NCI-H1694 treated with DMSO at 0.1 percent for 48 hours (cell line): Measurements from ENCODE around the gene SGK2.
A peak's percentile ranks its signal among the peaks of the same experiment; 100 is the strongest.

ENCODE experiments used
- DNase-seq: peaks from one replicate; lab custom pipeline; 2025; lab: John Stamatoyannopoulos, UW

Gene SGK2

GRCh38 chr20:43558412-43559146, at the start of gene SGK2:
Gene SGK2 (plus strand): TSS chr20:43559027. CDS start chr20:43566496, 7,469 bp downstream.
- no peak for DNase-seq

- DNase-seq: no peak
Measured at GRCh38 chr20:43511879-43512278, 46.9 kb upstream of the SGK2 start.

GRCh38 chr20:43513372-43513930, 45.4 kb upstream of the SGK2 start:
- no peak for DNase-seq

- DNase-seq: peak; percentile 98
Measured at GRCh38 chr20:43513931-43514647, 44.7 kb upstream of the SGK2 start.

GRCh38 chr20:43514648-43514999, 44.2 kb upstream of the SGK2 start:
- no peak for DNase-seq

- no peak for DNase-seq
Measured at GRCh38 chr20:43515628-43516027, 43.2 kb upstream of the SGK2 start.

DNA sequence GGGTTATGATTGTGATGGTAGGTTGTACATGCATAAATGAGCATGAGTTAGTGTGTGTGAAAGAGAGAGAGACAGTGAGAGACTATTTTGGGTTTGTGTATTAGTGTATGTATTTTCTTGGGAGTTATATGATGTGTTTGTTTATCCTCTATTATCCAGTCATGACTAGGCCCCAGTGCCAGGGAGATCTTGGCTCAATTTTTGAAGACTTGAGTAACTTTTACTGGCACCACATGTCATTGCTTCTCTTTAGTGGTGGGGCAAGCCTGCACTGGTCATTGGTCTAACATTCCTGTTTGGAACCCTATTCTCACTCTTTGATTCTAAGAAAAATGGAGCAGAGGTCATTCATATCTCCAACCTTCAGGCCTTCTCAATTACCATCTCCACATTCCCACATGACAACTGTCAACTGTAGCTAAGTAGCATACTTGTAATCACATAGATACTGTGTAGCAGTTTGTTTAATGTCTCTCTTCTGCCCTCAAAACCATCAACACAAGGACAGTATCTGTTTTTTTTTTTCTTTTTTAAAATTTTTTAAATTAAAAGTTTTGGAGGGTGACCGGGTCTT, 42.5 kb upstream of the SGK2 start:
- no peak for DNase-seq

DNA sequence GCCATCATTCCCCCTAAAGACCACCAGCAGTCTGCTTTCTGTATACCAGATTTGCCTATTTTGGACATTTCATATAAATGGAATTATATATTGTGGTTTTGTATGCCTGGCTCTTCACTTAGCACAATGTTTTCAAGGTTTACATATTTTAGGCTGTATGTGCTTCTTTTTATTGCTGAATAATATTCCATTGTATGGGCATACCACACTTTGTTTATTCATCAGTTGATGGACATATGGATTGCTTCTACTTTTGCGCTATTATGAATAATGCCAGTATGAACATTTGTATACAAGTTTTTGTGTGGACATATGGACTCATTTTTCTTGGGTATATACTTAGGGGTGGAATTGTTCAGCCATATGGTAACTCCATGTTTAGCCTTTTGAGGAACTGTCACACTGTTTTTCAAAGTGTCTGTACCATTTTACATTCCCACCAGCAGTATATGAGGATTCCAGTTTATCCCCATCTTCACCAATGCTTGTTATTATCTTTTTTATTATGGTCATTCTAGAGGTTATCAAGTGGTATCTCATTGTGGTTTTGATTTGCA, 38.7 kb upstream of the SGK2 start:
- no peak for DNase-seq

GRCh38 chr20:43525021-43525420, 33.8 kb upstream of the SGK2 start:
- no peak for DNase-seq

DNA sequence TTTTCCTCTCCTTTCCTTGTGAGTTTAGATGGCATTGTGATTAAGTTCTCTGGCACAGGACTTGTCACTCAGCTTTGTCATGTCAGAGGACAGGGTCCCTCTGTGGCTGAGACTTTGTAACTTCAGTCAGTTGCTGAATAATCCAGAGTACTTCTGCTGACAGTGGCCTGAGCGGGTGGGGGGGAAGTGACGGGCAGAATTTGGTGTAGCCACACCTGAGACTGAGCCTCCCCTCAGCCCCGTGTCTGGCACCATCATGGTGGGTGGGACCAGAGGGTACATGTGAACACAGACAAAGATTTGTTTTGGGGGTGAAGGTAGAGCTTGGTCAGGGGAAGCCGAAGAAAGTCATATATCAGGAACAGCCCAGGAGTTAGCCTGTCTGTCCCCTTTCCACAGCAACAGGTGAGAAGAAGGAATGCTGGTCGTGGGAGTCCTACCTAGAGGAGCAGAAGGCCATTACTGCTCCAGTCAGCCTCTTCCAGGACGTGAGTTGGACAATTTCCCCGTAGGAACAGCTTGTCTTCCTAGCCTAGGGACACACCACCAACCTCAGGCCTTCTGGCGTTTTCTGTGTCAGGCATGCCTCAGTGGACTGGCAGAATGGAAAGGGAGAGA, 30.5 kb upstream of the SGK2 start:
- no peak for DNase-seq

- DNase-seq: no peak
Measured at GRCh38 chr20:43529051-43529450, 29.8 kb upstream of the SGK2 start.

GRCh38 chr20:43529457-43530153, 29.2 kb upstream of the SGK2 start:
- no peak for DNase-seq

DNA sequence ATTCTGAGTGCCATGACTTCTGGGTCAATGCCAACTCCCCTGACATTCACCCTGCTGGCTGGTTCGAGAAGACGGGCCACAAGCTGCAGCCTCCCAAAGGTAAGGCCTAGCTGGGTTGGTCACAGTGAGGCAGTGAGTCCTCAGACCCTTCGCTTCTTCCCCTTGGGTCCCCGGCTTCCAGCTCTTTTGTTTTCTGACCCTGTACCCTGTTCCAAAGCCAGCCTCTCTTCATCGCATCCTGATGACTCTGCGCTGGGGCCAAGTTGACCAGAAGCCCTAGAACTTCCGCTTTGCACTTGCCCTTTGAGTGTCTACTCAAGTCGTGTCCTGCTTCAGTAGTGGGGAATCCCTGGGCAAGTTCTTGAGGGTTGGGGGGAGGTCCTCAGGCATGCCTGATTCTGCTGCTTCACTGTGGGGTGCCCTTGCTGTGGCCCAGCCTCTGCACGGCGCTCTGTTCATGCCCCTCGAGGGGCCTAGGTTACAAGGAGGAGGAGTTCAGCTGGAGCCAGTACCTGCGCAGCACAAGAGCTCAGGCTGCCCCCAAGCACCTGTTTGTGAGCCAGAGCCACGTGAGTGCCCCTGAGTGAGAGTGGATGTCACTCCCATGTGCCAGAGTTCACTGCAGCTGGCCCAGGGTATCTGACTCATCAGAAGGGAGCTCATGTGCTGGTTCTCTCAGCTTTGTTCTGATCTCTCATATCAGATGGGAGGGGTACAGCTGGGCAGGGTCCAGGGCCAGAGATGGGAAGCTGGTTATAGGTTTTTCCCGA, 28.3 kb upstream of the SGK2 start:
- no peak for DNase-seq

- no peak for DNase-seq
Measured at GRCh38 chr20:43531091-43531443, 27.8 kb upstream of the SGK2 start.

DNA sequence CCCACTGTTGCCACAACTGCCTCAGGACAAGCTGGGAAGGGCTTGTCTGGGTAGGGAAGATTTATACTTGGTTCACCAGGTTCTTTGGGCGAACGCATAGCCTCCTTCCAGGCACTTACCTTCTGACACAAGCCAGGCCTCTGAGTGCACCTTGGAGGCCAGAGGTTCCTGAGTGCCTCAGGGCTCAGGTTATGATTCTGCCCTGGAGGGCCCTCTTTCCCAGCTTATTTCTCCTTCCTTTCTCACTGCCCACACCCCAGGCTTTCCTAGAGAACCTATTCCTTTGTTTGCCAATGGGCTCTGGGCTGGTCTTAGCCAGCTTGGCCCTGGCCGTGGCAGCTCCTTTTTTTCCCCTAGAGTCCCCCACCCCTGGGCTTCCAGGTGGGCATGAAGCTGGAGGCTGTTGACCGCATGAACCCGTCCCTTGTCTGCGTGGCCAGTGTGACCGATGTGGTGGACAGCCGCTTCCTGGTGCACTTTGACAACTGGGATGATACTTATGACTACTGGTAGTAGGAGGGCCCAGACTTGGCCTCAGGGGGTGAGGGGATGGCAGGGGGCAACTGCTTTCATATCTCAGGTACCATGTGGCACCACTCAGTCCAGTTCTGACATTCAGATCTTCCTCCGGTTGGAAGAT, 26.3 kb upstream of the SGK2 start:
- DNase-seq: no peak

DNA sequence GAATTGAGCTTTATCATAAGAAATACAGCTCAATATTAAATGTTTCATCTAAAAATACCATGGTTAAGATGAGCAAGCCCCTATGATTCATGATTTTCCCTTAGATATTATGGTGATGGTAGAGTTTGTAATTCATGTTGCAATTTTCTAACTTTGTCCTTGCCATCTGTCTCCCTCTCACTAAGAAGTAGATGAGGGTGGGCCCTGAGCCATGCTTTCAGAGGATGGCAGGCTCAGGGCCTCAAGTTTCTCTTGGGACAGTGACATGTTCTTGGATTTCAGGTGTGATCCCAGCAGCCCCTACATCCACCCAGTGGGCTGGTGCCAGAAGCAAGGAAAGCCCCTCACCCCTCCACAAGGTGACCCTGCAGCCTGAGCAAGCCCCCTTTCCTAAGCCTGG, 25.8 kb upstream of the SGK2 start:
- DNase-seq: no peak

DNA sequence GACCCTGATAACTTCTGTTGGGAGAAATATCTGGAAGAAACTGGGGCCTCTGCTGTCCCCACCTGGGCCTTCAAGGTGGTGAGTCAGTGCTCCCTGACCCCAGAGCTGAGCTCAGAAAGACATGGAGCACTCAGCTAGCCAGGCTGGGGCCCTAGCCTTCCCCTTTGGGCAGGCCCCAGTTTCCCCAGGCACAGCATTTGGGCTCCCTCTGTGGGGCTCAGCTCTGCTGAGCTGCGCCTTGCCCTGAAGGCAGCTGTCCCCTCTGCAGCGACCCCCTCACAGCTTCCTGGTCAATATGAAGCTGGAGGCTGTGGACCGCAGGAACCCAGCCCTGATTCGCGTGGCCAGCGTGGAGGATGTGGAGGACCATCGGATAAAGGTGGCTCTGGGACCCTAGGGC, 24.8 kb upstream of the SGK2 start:
- no peak for DNase-seq

GRCh38 chr20:43534791-43535350, 24.0 kb upstream of the SGK2 start:
- DNase-seq: no peak

DNA sequence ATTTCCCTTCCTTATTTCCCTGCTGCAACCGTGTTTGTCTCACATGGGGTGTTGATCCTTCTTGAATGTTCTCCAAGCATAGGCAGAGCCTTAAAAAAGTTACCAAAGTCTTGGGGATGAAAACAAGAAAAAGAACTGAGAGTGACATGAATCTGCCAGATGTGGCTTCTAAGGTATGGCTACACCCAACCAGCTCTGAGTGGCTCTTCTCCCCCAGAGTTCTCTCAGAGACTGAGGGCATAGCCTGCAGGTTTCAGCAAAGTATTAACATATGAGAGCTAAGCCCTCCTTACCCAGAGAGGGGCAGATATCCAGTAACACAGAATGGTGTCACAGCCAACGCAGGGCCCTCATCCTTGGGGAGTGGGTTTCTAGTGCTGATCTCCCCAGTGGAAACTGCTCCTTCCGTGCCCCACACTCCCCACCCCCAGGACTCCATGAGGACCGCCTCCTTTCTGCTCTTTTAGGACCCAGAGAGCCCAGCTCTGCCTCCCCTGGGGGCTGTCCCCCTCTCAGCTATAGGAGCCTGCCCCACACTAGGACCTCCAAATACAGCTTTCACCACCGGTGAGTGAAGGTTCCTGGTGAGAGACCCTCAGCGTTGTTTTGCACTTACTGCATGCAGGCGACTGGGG, 23.3 kb upstream of the SGK2 start:
- DNase-seq: no peak
